ENCODE results near the gene GRAMD2B. TPM values are rescaled to one million over a fixed set of nuclear protein-coding genes. Genes with fewer than 3 reads are reported as not detected.
A peak's percentile ranks its signal among the peaks of the same experiment; 100 is the strongest.

GRAMD2B gene
- total RNA-seq, 4 donors from 2014 or later: 38.0 to 165 (median 129) TPM

- peak overlapping the region in 1 of 4 donors; percentile 83 for H3K27ac ChIP-seq
- no peaks in the 10 kb centered on the region for H3K9me3 ChIP-seq
- TF ChIP-seq CTCF (IDR thresholded peaks at IDR 0.05): no peak
- TF ChIP-seq POLR2A (IDR thresholded peaks at IDR 0.05): no peak
- peaks cover 0 to 6% (median 0%) of the 10 kb centered on the region in 3 donors for H3K36me3 ChIP-seq
- DNase-seq: no peak
- no peak overlapping the region for H3K4me3 ChIP-seq
- no peaks in the 10 kb centered on the region for H3K27me3 ChIP-seq
- no peaks in the 10 kb centered on the region for H3K4me1 ChIP-seq
Observed at GRCh38 chr5:126445502-126446174, 22.4 kb downstream of the GRAMD2B start.

DNA sequence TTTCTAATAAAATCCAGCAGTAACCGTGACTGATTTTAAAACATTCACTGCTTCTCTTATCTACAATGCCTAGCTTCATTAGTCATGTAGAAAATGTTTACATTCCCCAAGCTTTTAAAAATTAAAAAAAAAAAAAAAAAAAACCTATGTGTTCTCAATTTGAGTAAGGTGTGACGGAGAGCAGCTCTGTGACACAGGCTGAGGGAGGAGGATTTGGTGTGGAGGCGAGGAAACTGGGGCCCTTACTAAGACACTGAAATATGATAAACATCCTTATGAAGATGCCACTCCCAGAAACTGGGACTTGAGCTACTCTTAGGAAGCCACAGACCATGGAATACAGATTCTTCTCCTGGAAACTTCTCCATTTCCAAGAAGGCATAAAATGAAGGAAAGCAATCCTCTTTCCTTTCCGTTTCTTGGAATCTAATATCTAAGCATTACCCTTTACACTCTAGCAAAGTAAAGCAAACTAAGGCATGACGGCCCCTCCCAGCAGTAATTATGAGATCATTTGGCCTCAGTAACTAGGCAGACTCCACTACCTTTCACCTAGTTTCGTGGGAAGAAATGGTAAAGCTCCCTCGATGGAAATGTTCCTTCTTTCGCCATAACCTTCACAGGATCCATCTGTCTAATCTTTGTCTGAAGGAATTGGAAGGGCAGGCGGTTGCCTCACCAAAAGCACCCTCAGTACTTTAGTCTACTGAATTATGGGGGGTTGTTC is 23.5 kb downstream of the GRAMD2B start:
- Histone ChIP-seq H3K4me1 (no peaks in the 10 kb centered on the region), H3K36me3 (peaks cover 0 to 1% (median 0%) of the 10 kb centered on the region in 3 donors), H3K27ac (peak overlapping the region in 2 of 4 donors; percentile 45 to 83), H3K27me3 (no peaks in the 10 kb centered on the region), H3K4me3 (no peak overlapping the region), H3K9me3 (no peaks in the 10 kb centered on the region)
- TF ChIP-seq POLR2A (IDR thresholded peaks at IDR 0.05): no peak
- no peak for TF ChIP-seq CTCF (IDR thresholded peaks at IDR 0.05)
- DNase-seq: peak in 1 of 3 donors; percentile 68

- Histone ChIP-seq H3K36me3 (no peaks in the 10 kb centered on the region), H3K27me3 (no peaks in the 10 kb centered on the region), H3K4me3 (no peak overlapping the region), H3K9me3 (no peaks in the 10 kb centered on the region), H3K4me1 (no peaks in the 10 kb centered on the region), H3K27ac (peak overlapping the region in 2 of 4 donors; percentile 1 to 31)
- TF ChIP-seq POLR2A (IDR thresholded peaks at IDR 0.05) (no peak), CTCF (IDR thresholded peaks at IDR 0.05) (no peak)
- DNase-seq: no peak
Observed at GRCh38 chr5:126448720-126449119, 25.5 kb downstream of the GRAMD2B start.

- H3K4me1 ChIP-seq: no peaks in the 10 kb centered on the region
- TF ChIP-seq POLR2A (IDR thresholded peaks at IDR 0.05): peak; percentile 17 to 49
- TF ChIP-seq CTCF (IDR thresholded peaks at IDR 0.05): no peak
- peak in 2 of 3 donors; percentile 54 to 76 for DNase-seq
- no peaks in the 10 kb centered on the region for H3K36me3 ChIP-seq
- no peaks in the 10 kb centered on the region for H3K27me3 ChIP-seq
- peak overlapping the region; percentile 28 to 68 (median 65) for H3K27ac ChIP-seq
- no peaks in the 10 kb centered on the region for H3K9me3 ChIP-seq
- H3K4me3 ChIP-seq: peak overlapping the region in 2 of 4 donors; percentile 7 to 8
Observed at GRCh38 chr5:126449751-126450271, 26.6 kb downstream of the GRAMD2B start.

DNA sequence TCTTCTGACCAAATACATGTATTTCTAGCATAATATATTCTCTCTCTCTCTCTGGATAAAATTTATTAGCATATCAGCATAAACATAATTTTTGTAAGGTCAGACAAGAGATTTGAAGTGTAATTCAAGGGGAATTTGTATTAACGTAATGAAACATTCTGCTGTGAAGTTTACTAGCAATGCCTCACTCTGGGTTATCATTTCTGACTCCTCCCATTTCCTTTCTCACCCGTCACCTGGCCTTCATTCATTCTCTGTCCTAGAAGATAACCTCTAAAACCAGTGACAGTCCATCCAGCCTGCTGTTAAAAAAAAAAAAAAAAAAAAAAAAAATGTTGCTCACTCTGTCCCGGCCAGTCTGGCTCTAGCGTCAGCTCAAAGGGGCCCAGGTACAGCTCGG is 27.1 kb downstream of the GRAMD2B start:
- H3K27me3 ChIP-seq: no peaks in the 10 kb centered on the region
- H3K4me1 ChIP-seq: no peaks in the 10 kb centered on the region
- TF ChIP-seq CTCF (IDR thresholded peaks at IDR 0.05) (no peak), POLR2A (IDR thresholded peaks at IDR 0.05) (no peak)
- H3K36me3 ChIP-seq: no peaks in the 10 kb centered on the region
- no peaks in the 10 kb centered on the region for H3K9me3 ChIP-seq
- peak overlapping the region in 2 of 4 donors; percentile 7 to 8 for H3K4me3 ChIP-seq
- no peak for DNase-seq
- peak overlapping the region; percentile 28 to 68 (median 65) for H3K27ac ChIP-seq

Data from Peyer's patch (tissue), 4 donors.